Measurements from ENCODE around the gene AK9.

Gene AK9

DNA sequence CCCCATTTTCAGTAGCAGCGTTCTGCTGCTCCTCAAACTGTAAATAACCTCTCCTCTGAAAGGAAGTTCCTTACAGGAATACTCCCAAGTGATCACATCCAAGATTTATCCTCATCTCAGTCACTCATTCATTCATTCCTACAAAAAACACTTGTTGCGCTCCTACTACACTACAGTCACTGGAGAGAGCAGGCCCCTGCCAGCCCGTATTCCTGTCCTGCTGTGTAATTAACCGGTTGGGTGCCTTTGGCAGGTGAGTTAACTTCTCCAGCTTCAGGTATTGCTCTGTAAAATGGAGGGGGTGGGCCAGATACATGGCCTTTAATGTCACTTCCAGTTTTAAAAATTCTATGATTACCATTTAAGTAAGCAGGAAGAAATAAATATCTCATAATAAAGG lies 192.9 kb downstream of the AK9 start:
- TF ChIP-seq, protein P1, sequence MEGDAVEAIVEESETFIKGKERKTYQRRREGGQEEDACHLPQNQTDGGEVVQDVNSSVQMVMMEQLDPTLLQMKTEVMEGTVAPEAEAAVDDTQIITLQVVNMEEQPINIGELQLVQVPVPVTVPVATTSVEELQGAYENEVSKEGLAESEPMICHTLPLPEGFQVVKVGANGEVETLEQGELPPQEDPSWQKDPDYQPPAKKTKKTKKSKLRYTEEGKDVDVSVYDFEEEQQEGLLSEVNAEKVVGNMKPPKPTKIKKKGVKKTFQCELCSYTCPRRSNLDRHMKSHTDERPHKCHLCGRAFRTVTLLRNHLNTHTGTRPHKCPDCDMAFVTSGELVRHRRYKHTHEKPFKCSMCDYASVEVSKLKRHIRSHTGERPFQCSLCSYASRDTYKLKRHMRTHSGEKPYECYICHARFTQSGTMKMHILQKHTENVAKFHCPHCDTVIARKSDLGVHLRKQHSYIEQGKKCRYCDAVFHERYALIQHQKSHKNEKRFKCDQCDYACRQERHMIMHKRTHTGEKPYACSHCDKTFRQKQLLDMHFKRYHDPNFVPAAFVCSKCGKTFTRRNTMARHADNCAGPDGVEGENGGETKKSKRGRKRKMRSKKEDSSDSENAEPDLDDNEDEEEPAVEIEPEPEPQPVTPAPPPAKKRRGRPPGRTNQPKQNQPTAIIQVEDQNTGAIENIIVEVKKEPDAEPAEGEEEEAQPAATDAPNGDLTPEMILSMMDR (IDR thresholded peaks at IDR 0.05; ENCODE audit: control insufficient read depth, extremely low read depth, insufficient read depth), result no peak
- DNase-seq (ENCODE audit: low read depth), result no peak

DNA sequence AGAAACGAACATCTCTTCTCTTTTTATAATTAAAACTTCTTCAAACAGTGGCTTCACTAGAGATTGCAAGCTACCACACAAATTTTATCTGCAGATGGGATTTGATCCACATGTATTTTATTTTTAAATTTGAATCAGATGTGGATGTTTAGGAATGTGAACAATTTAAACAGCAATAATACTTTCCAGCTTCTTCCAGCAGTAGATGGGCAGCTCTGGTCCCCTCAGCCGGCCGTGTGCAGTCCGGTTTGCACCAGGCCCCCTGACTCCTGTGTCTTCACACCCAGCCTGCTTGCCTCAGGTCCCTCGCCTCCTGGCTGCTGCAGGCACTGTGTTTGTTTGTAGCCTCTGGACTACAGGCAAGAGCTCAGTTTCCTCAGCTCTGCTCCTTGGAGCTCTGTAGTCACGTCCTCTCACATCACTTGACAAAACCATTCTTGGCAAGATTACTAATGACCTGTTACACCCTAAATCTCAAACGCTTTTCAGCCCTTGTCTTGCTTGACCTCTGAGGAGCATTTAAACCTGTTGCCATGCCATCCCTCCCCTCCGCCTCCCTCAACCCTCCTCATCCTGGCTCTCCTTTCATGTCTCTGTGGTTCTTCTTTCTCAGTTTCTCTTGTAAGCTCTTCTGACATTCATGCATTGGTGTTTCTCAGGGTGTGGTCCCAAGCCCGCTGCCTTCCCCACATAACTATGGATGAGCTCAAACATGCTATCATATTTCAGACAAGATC lies 194.8 kb downstream of the AK9 start:
- no peak overlapping the region for H3K4me3 ChIP-seq (ENCODE audit: low read depth, low read length)
- TF ChIP-seq, protein P1 (IDR thresholded peaks at IDR 0.05; ENCODE audit: control insufficient read depth, extremely low read depth, insufficient read depth), result no peak
- DNase-seq (ENCODE audit: low read depth), result no peak

More for the DNA sequence above, 192.9 kb downstream of the AK9 start:
- H3K4me3 ChIP-seq (ENCODE audit: low read depth, low read length), result no peak overlapping the region

DNA sequence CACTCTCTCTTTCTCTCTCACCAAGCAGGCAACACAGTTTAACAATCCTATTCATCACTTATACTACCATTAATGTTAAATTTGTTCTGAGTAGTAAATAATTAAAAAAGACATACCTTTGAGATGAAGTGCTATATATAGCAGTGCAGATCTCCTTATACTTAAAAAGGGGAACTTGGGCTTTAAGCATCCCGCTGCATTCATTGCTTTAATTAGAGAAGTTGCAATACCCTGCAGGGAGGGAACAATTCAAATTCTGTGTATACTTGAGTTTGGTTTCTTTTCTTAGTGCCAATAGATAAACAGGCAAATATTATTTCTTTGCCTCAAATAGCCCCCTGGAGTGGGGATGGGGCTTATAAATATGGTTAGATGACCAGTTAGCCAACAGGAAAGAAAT lies 197.1 kb downstream of the AK9 start:
- no peak for DNase-seq (ENCODE audit: low read depth)
- no peak overlapping the region for H3K4me3 ChIP-seq (ENCODE audit: low read depth, low read length)
- TF ChIP-seq, protein P1 (IDR thresholded peaks at IDR 0.05; ENCODE audit: control insufficient read depth, extremely low read depth, insufficient read depth), result no peak

DNA sequence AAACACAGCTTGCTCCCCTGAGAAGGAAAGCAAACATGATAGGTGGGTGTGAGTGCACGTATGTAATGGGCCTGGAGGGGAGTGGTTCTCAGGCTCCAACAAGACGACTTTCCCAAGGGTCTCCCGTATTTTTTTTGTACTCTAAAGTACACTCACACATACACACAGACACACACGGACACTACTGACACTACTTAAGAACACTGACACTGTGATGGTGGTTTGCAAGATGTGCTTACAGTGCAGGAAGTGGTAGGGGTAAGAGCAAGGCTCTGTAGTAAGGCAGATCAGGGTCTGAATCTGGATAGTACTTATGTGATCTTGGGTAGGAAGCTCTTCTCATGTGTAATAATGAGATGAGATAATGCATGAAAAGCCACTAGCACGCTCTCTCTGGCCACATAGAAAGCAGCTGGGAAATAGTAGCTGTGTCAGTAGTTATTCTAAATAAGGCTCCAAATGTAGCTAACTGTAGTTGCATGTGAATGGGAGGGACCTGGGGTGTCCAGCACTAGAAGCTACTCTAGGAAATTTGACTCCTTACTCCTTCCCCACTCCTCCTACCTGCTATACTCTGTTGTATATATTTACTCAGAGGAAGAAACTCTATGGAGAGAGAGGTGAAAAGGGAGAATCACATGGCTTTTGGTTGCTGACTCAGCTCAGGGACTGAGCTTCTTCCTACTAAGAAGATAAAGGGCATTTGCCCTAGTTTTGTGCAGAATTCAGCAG lies 199.6 kb downstream of the AK9 start:
- DNase-seq (ENCODE audit: low read depth), result no peak
- H3K4me3 ChIP-seq (ENCODE audit: low read depth, low read length), result no peak overlapping the region
- TF ChIP-seq, protein P1 (IDR thresholded peaks at IDR 0.05; ENCODE audit: control insufficient read depth, extremely low read depth, insufficient read depth), result no peak

DNA sequence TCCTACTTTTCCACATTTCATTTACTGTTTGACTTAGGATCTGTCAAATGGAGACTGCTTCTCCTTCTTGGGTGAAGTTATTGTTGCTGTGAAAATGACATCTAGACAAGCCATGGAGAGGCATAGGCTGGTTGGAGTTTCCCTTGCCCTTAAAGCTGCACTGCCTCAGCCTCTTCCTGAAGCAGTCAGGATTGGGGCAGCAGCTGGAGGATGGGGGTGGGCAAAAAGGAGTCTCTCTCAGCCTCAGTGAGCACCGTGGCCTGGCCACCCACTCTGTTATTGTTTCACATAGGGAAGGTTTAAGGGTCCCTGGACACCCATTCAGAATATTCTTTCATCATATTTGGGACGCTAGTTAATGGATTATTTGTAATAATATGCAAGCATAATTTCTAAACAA lies 200.3 kb downstream of the AK9 start:
- TF ChIP-seq, protein P1 (IDR thresholded peaks at IDR 0.05; ENCODE audit: control insufficient read depth, extremely low read depth, insufficient read depth), result no peak
- DNase-seq (ENCODE audit: low read depth), result no peak
- no peak overlapping the region for H3K4me3 ChIP-seq (ENCODE audit: low read depth, low read length)

DNA sequence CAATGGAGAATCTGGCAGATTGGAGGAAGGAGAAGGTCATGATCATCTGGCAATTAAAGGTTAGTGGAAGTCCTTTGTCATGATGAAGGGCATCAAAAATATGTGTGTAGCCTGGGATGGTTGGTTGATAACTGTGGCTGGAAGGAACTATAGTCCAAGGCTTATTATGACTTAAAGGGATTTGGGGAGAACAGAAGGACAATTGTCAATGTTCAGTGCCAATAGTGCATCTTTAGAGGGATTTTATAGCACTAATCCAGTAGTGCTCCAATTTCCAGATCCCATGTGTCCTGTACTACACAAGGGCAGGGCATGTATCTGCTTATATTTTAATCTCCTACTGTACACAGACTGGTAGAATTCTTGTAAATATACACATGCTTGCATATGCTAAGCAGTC lies 203.0 kb downstream of the AK9 start:
- H3K4me3 ChIP-seq (ENCODE audit: low read depth, low read length), result no peak overlapping the region
- TF ChIP-seq, protein P1 (IDR thresholded peaks at IDR 0.05; ENCODE audit: control insufficient read depth, extremely low read depth, insufficient read depth), result no peak
- no peak for DNase-seq (ENCODE audit: low read depth)

All from LNCaP clone FGC (cell line).